ENCODE data around the gene NKX1-1.

GRCh38 chr4:1449475-1449832, 43.2 kb upstream of the NKX1-1 start:
- TF ChIP-seq CTCF (optimal IDR thresholded peaks at IDR 0.05 in 1 of 3, IDR thresholded peaks at IDR 0.05 in 1 of 3, conservative IDR thresholded peaks at IDR 0.05 in 1 of 3; ENCODE audit: extremely low read depth in 1 of 3, insufficient read depth in 2 of 3, low read length in 3 of 3) = no peak
- no peak for TF ChIP-seq EZH2 (IDR thresholded peaks at IDR 0.05; ENCODE audit: low read length)
